Peyer's patch (tissue), 4 donors: ENCODE measurements around the gene FABP6. TPM values are rescaled to one million over a fixed set of nuclear protein-coding genes. Genes with fewer than 3 reads are reported as not detected.
A peak's percentile ranks its signal among the peaks of the same experiment; 100 is the strongest.

Experiments used
- DNase-seq, 3 donors: peaks; one replicate each; pipeline ENCODE4 v3.0.0-alpha.2; 2017 to 2019
- H3K27ac ChIP-seq, 4 donors: fragments of 200-600 bp; sonication (generic); one replicate each; pipeline ENCODE4 v1.5.1; 2016 to 2019
- H3K27me3 ChIP-seq, 2 donors: fragments of 200-600 bp; sonication (generic); one replicate each; pipeline ENCODE4 v1.5.1; 2019
- H3K36me3 ChIP-seq, 3 donors: fragments of 200-600 bp; sonication (generic); one replicate each; pipeline ENCODE4 v1.5.1; 2016 to 2019
- H3K4me1 ChIP-seq, 4 donors: fragments of 200-600 bp; sonication (generic); one replicate each; pipeline ENCODE4 v1.5.1; 2016 to 2019
- H3K4me3 ChIP-seq, 4 donors: fragments of 200-600 bp; sonication (generic); 1 replicate in 3 of 4; 2 replicates in 1 of 4; pipeline ENCODE4 v1.5.1; 2016 to 2019; ENCODE audit warnings: mild to moderate bottlenecking in 1 of 4
- H3K9me3 ChIP-seq, 4 donors: fragments of 200-600 bp; sonication (generic); one replicate each; pipeline ENCODE4 v1.5.1; 2016 to 2019; ENCODE audit warnings: mild to moderate bottlenecking in 1 of 4
- CTCF ChIP-seq, 6 experiments: fragments of 450-650 bp in 4 of 6; fragments of 200-600 bp in 2 of 6; sonication (generic) in 1 of 6; IDR thresholded peaks; one replicate each; pipeline ENCODE4 v1.5.1; 2017 to 2019; ENCODE audit warnings: antibody characterized with exemption in 6 of 6, mild to moderate bottlenecking in 3 of 6, moderate library complexity in 1 of 6
- POLR2A ChIP-seq, 2 donors: fragments of 450-650 bp; IDR thresholded peaks; one replicate each; pipeline ENCODE4 v1.5.1; 2017; ENCODE audit warnings: antibody characterized with exemption in 2 of 2, mild to moderate bottlenecking in 2 of 2, moderate library complexity in 2 of 2
- total RNA-seq, 4 donors: library from RNA; depleted of rRNA; stranded (reverse); fragments of >200 nt; gene quantifications; one replicate each; pipeline ENCODE4 v1.1.0, GENCODE V29; 2016

FABP6 gene
- total RNA-seq, 4 donors from 2014 or later = 1,180 to 6,474 (median 2,517) TPM

GRCh38 chr5:160271396-160271795, 42.1 kb downstream of the FABP6 start:
- no peaks in the 10 kb centered on the region for H3K9me3 ChIP-seq
- peak overlapping the region in 2 of 4 donors; percentile 34 to 44 for H3K27ac ChIP-seq

GRCh38 chr5:160271836-160272235, 42.5 kb downstream of the FABP6 start:
- H3K27me3 ChIP-seq = no peaks in the 10 kb centered on the region
- peak overlapping the region in 2 of 4 donors; percentile 34 to 44 for H3K27ac ChIP-seq
- no peak for TF ChIP-seq POLR2A (IDR thresholded peaks at IDR 0.05)
- no peak for TF ChIP-seq CTCF (IDR thresholded peaks at IDR 0.05)
- no peak for DNase-seq
- peaks cover 0 to 19% (median 0%) of the 10 kb centered on the region in 4 donors for H3K4me1 ChIP-seq
- H3K4me3 ChIP-seq = no peak overlapping the region
- no peaks in the 10 kb centered on the region for H3K9me3 ChIP-seq
- H3K36me3 ChIP-seq = peaks cover 0 to 1% (median 0%) of the 10 kb centered on the region in 3 donors

More at GRCh38 chr5:160271396-160271795, 42.1 kb downstream of the FABP6 start:
- H3K4me1 ChIP-seq = peaks cover 0 to 21% (median 0%) of the 10 kb centered on the region in 4 donors
- H3K27me3 ChIP-seq = no peaks in the 10 kb centered on the region
- H3K36me3 ChIP-seq = no peaks in the 10 kb centered on the region
- no peak for DNase-seq
- no peak overlapping the region for H3K4me3 ChIP-seq
- TF ChIP-seq CTCF (IDR thresholded peaks at IDR 0.05) (no peak), POLR2A (IDR thresholded peaks at IDR 0.05) (no peak)

- Histone ChIP-seq H3K27me3 (no peaks in the 10 kb centered on the region), H3K36me3 (peaks cover 0 to 3% (median 0%) of the 10 kb centered on the region in 3 donors), H3K27ac (no peak overlapping the region), H3K9me3 (no peaks in the 10 kb centered on the region), H3K4me1 (peaks cover 0 to 17% (median 0%) of the 10 kb centered on the region in 4 donors), H3K4me3 (no peak overlapping the region)
- TF ChIP-seq CTCF (IDR thresholded peaks at IDR 0.05) (no peak), POLR2A (IDR thresholded peaks at IDR 0.05) (no peak)
- no peak for DNase-seq
Measured at GRCh38 chr5:160272264-160272663, 43.0 kb downstream of the FABP6 start.

- Histone ChIP-seq H3K4me1 (peaks cover 0 to 17% (median 0%) of the 10 kb centered on the region in 4 donors), H3K9me3 (no peaks in the 10 kb centered on the region), H3K4me3 (no peak overlapping the region), H3K36me3 (peaks cover 0 to 3% (median 0%) of the 10 kb centered on the region in 3 donors), H3K27ac (no peak overlapping the region), H3K27me3 (no peaks in the 10 kb centered on the region)
- TF ChIP-seq CTCF (IDR thresholded peaks at IDR 0.05) (no peak), POLR2A (IDR thresholded peaks at IDR 0.05) (no peak)
- DNase-seq = no peak
Measured at GRCh38 chr5:160272889-160273288, 43.6 kb downstream of the FABP6 start.

- TF ChIP-seq POLR2A (IDR thresholded peaks at IDR 0.05) (no peak), CTCF (IDR thresholded peaks at IDR 0.05) (no peak)
Measured at GRCh38 chr5:160274483-160274931, 45.2 kb downstream of the FABP6 start.

More at GRCh38 chr5:160274483-160274931, 45.2 kb downstream of the FABP6 start:
- Histone ChIP-seq H3K9me3 (no peaks in the 10 kb centered on the region), H3K27ac (no peak overlapping the region), H3K4me1 (peaks cover 0 to 17% (median 0%) of the 10 kb centered on the region in 4 donors), H3K4me3 (no peak overlapping the region), H3K27me3 (no peaks in the 10 kb centered on the region), H3K36me3 (peaks cover 0 to 3% (median 0%) of the 10 kb centered on the region in 3 donors)
- no peak for DNase-seq
